Common myeloid progenitor, CD34-positive (primary cell): Measurements from ENCODE around the gene PANX2. TPM values are rescaled to one million over a fixed set of nuclear protein-coding genes. Genes with fewer than 3 reads are reported as not detected.
A peak's percentile ranks its signal among the peaks of the same experiment; 100 is the strongest.

Experiments
- CTCF ChIA-PET: fragments of 350-600 bp; sonication (Branson Sonifier 250); formaldehyde crosslinking; loops from one replicate; lab custom pipeline; 2021; ENCODE audit warnings: antibody characterized with exemption; lab: Charles Lee
- POLR2A ChIA-PET: fragments of 350-600 bp; sonication (Branson Sonifier 250); formaldehyde crosslinking; loops from one replicate; lab custom pipeline; 2021; ENCODE audit warnings: antibody characterized with exemption; lab: Charles Lee
- DNase-seq, 3 donors: peaks; one replicate each; pipeline versions ENCODE4 v3.0.0 to v3.0.0-alpha.2; 2013
- H3K27ac ChIP-seq, 2 experiments: 1 replicate in 1 of 2; 2 replicates in 1 of 2; pipeline ENCODE4 v1.7.0; 2013; ENCODE audit warnings: inconsistent platforms in 2 of 2, low read length in 2 of 2, mild to moderate bottlenecking in 2 of 2, low read depth in 1 of 2, moderate library complexity in 1 of 2; ENCODE audit not compliant: severe bottlenecking in 2 of 2, insufficient read depth in 1 of 2, poor library complexity in 1 of 2
- H3K27me3 ChIP-seq, 5 experiments: replicated peaks in 2 of 5; 1 replicate in 3 of 5; 2 replicates in 2 of 5; pipeline versions ENCODE4 v1.6.1 to v1.7.0; 2013; ENCODE audit warnings: low read length in 4 of 5, mild to moderate bottlenecking in 2 of 5, moderate library complexity in 2 of 5, inconsistent platforms in 1 of 5; ENCODE audit not compliant: insufficient read depth in 5 of 5, control insufficient read depth in 4 of 5
- H3K36me3 ChIP-seq, 4 experiments: 1 replicate in 2 of 4; 2 replicates in 2 of 4; pipeline versions ENCODE4 v1.6.1 to v1.7.0; 2013; ENCODE audit warnings: low read length in 3 of 4, control low read depth in 1 of 4, mild to moderate bottlenecking in 1 of 4; ENCODE audit not compliant: control insufficient read depth in 4 of 4, insufficient read depth in 4 of 4
- H3K4me1 ChIP-seq, 4 experiments: 1 replicate in 3 of 4; 2 replicates in 1 of 4; pipeline versions ENCODE4 v1.6.1 to v1.7.1; 2013; ENCODE audit warnings: low read length in 3 of 4, mild to moderate bottlenecking in 3 of 4, control low read depth in 1 of 4, inconsistent platforms in 1 of 4, moderate library complexity in 1 of 4; ENCODE audit not compliant: control insufficient read depth in 4 of 4, insufficient read depth in 4 of 4; ENCODE audit errors: control extremely low read depth in 1 of 4
- H3K4me3 ChIP-seq, 7 experiments: 1 replicate in 4 of 7; 2 replicates in 3 of 7; pipeline versions ENCODE4 v1.5.1 to v1.7.0; 2013; ENCODE audit warnings: mild to moderate bottlenecking in 7 of 7, low read length in 6 of 7, moderate library complexity in 6 of 7, inconsistent platforms in 2 of 7, low read depth in 2 of 7, control low read depth in 1 of 7; ENCODE audit not compliant: insufficient read depth in 4 of 7, control insufficient read depth in 1 of 7; ENCODE audit errors: extremely low read depth in 1 of 7
- H3K9me3 ChIP-seq, 5 experiments: 1 replicate in 4 of 5; 2 replicates in 1 of 5; pipeline versions ENCODE4 v1.6.1 to v1.7.1; 2013; ENCODE audit warnings: low read length in 4 of 5, mild to moderate bottlenecking in 2 of 5, inconsistent platforms in 1 of 5, low read depth in 1 of 5, moderate library complexity in 1 of 5; ENCODE audit not compliant: control insufficient read depth in 4 of 5, insufficient read depth in 2 of 5; ENCODE audit errors: control extremely low read depth in 1 of 5
- WGBS: methylation state at CpG from one replicate; pipeline ENCODE4 v1.1.5; 2013; ENCODE audit not compliant: insufficient coverage; 5-methylcytosine and 5-hydroxymethylcytosine counted together
- polyA plus RNA-seq: library from polyadenylated mRNA; unstranded; fragments of 120-200 nt; gene quantifications from one replicate; pipeline ENCODE4 v1.2.1, GENCODE V29; 2013

Gene PANX2
- 4.8 TPM for polyA plus RNA-seq

DNA sequence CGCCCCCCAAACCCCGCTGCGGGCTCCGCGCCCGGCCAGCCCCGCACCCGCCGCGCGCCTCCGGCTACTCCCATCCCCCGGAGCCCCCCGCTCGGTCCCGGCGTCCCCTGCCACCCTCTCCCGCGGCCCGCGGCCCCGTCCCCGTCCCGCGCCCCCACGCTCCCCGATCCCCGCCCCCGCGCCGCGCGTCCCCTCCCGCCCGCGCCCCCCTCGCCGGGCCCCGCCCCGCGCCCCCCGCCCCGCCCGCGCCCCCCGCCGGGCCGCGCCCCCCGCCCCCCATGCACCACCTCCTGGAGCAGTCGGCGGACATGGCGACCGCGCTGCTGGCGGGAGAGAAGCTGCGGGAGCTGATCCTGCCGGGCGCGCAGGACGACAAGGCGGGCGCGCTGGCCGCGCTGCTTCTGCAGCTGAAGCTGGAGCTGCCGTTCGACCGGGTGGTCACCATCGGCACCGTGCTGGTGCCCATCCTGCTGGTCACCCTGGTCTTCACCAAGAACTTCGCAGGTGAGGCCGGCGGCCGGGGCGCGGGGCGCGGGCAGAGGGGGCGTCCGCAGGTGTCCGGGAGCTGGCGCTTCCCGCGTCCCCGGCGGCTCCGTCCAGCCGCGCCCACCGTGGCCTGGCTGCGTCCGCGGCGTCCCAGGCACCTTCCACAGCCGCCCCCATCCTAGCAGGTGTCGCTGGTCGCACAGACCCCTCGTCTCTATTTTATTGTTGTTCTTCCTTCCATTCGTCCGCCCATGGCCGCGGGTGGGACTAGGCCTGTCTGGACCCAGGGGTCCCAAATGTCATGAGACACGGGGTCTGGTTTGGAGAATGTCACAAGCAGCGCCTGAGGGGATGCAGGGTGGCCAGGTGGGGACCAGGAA lies at the start of gene PANX2:
Gene PANX2, plus strand, starts transcription at position 279 of the 866 bp plus-strand sequence. Its CDS starts 0 bp downstream, at position 279.
- Histone ChIP-seq H3K27me3 (peaks cover 0 to 13% (median 9%) of the 10 kb centered on the region in 5 experiments), H3K4me1 (peaks cover 0 to 38% (median 31%) of the 10 kb centered on the region in 4 experiments), H3K9me3 (no peaks in the 10 kb centered on the region), H3K27ac (no peak within 1 kb of the TSS), H3K4me3 (peak within 1 kb of the TSS; percentile 27 to 78 (median 48)), H3K36me3 (no peaks in the 10 kb centered on the region)
- ChIA-PET CTCF (interaction anchor here (0.8 to 1.4 kb wide), 2 partner anchors 20 to 66 kb away, joined by 4 read pairs; no protein-coding TSS in a partner anchor), POLR2A (interaction anchor here (1.8 to 2.0 kb wide), 2 partner anchors 14 to 21 kb away, joined by 7 to 11 read pairs; no protein-coding TSS in a partner anchor)
- DNase-seq: no peak
- WGBS: 23% methylated on average over 65 of the region's 105 CpGs

GRCh38 chr22:50121202-50121740 lies 49.3 kb upstream of the PANX2 start:
- H3K36me3 ChIP-seq: no peaks in the 10 kb centered on the region
- H3K9me3 ChIP-seq: peaks cover 3 to 14% (median 6%) of the 10 kb centered on the region in 5 experiments
- 83% methylated on average over 9 of the region's 11 CpGs for WGBS
- no peak overlapping the region for H3K4me3 ChIP-seq
- DNase-seq: no peak
- peaks cover 2 to 14% (median 4%) of the 10 kb centered on the region in 4 experiments for H3K4me1 ChIP-seq
- POLR2A ChIA-PET: interaction anchor here (1.1 kb wide), 1 partner anchor 9 kb away, joined by 3 read pairs; no protein-coding TSS in a partner anchor
- CTCF ChIA-PET: interaction anchor here (1.5 kb wide), 1 partner anchor 22 kb away, joined by 3 read pairs; no protein-coding TSS in a partner anchor
- no peak overlapping the region for H3K27ac ChIP-seq
- H3K27me3 ChIP-seq: peaks cover 0 to 2% (median 0%) of the 10 kb centered on the region in 5 experiments

- CTCF ChIA-PET: interaction anchor here (1.2 to 1.3 kb wide), 2 partner anchors 11 to 20 kb away, joined by 3 read pairs; no protein-coding TSS in a partner anchor
- Histone ChIP-seq H3K4me1 (peaks cover 2 to 13% (median 4%) of the 10 kb centered on the region in 4 experiments), H3K27me3 (peaks cover 0 to 2% (median 0%) of the 10 kb centered on the region in 5 experiments), H3K36me3 (no peaks in the 10 kb centered on the region), H3K27ac (no peak overlapping the region), H3K4me3 (no peak overlapping the region), H3K9me3 (peaks cover 3 to 14% (median 6%) of the 10 kb centered on the region in 5 experiments)
- no peak for DNase-seq
- POLR2A ChIA-PET: no interaction called here
- 82% methylated on average over 2 of the region's 4 CpGs for WGBS
These were observed 47.4 kb upstream of the PANX2 start for GRCh38 chr22:50123119-50123518.

- 94% methylated on average over 9 of the region's 9 CpGs for WGBS
- ChIA-PET CTCF (interaction anchor here (1.3 to 1.4 kb wide), 2 partner anchors 19 to 65 kb away, joined by 3 to 4 read pairs; no protein-coding TSS in a partner anchor), POLR2A (no interaction called here)
- Histone ChIP-seq H3K4me3 (no peak overlapping the region), H3K27ac (no peak overlapping the region), H3K9me3 (peaks cover 3 to 14% (median 6%) of the 10 kb centered on the region in 5 experiments), H3K27me3 (no peaks in the 10 kb centered on the region), H3K36me3 (no peaks in the 10 kb centered on the region), H3K4me1 (peaks cover 0 to 2% (median 0%) of the 10 kb centered on the region in 4 experiments)
- no peak for DNase-seq
These were observed 45.5 kb upstream of the PANX2 start for GRCh38 chr22:50125029-50125428.

- WGBS: 94% methylated on average over 9 of the region's 10 CpGs
- ChIA-PET POLR2A (no interaction called here), CTCF (interaction anchor here (0.6 to 1.5 kb wide), 2 partner anchors 14 to 20 kb away, joined by 5 to 6 read pairs; no protein-coding TSS in a partner anchor)
- peaks cover 0 to 5% (median 0%) of the 10 kb centered on the region in 5 experiments for H3K9me3 ChIP-seq
- H3K27ac ChIP-seq: no peak overlapping the region
- no peaks in the 10 kb centered on the region for H3K36me3 ChIP-seq
- H3K27me3 ChIP-seq: no peaks in the 10 kb centered on the region
- H3K4me3 ChIP-seq: no peak overlapping the region
- peaks cover 0 to under 1% (median 0%) of the 10 kb centered on the region in 4 experiments for H3K4me1 ChIP-seq
- DNase-seq: no peak
These were observed 41.3 kb upstream of the PANX2 start for GRCh38 chr22:50129121-50129736.

- CTCF ChIA-PET: interaction anchor here (0.8 to 1.6 kb wide), 3 partner anchors 10 to 17 kb away, joined by 3 to 4 read pairs (median 3); no protein-coding TSS in a partner anchor
- H3K27ac ChIP-seq: no peak overlapping the region
- 67% methylated on average over 2 of the region's 4 CpGs for WGBS
- H3K4me1 ChIP-seq: no peaks in the 10 kb centered on the region
- H3K9me3 ChIP-seq: peaks cover 0 to 5% (median 0%) of the 10 kb centered on the region in 5 experiments
- POLR2A ChIA-PET: no interaction called here
- DNase-seq: no peak
- no peaks in the 10 kb centered on the region for H3K36me3 ChIP-seq
- H3K4me3 ChIP-seq: no peak overlapping the region
- H3K27me3 ChIP-seq: no peaks in the 10 kb centered on the region
These were observed 38.6 kb upstream of the PANX2 start for GRCh38 chr22:50131894-50132293.
